ENCODE results near the gene FGD6.

DNA sequence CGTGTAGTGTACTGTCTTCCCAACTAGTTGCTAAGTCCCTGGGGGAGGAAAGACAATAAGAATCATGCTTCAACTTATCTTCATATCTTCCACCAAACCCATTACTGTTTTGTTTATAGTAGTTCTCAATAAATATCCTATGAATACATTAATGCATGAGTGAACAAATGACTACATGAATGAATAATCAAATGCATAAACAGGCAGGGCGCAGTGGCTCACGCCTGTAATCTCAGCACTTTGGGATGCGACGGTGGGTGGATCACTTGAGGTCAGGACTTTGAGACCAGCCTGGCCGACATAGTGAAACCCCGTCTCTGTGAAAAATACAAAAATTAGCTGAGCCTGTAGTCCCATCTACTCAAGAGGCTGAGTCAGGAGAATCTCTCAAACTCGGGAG lies 111.7 kb downstream of the FGD6 start:
- TF ChIP-seq, protein P1, sequence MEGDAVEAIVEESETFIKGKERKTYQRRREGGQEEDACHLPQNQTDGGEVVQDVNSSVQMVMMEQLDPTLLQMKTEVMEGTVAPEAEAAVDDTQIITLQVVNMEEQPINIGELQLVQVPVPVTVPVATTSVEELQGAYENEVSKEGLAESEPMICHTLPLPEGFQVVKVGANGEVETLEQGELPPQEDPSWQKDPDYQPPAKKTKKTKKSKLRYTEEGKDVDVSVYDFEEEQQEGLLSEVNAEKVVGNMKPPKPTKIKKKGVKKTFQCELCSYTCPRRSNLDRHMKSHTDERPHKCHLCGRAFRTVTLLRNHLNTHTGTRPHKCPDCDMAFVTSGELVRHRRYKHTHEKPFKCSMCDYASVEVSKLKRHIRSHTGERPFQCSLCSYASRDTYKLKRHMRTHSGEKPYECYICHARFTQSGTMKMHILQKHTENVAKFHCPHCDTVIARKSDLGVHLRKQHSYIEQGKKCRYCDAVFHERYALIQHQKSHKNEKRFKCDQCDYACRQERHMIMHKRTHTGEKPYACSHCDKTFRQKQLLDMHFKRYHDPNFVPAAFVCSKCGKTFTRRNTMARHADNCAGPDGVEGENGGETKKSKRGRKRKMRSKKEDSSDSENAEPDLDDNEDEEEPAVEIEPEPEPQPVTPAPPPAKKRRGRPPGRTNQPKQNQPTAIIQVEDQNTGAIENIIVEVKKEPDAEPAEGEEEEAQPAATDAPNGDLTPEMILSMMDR (IDR thresholded peaks at IDR 0.05): no peak
- no peak for TF ChIP-seq POLR2A (IDR thresholded peaks at IDR 0.05)
